ENCODE results near the gene SRSF11. TPM values are rescaled to one million over a fixed set of nuclear protein-coding genes. Genes with fewer than 3 reads are reported as not detected.
A peak's percentile ranks its signal among the peaks of the same experiment; 100 is the strongest.

The SRSF11 gene
- total and polyA plus RNA-seq, 2 donors from 2014 or later: 58.9 to 135 TPM

DNA sequence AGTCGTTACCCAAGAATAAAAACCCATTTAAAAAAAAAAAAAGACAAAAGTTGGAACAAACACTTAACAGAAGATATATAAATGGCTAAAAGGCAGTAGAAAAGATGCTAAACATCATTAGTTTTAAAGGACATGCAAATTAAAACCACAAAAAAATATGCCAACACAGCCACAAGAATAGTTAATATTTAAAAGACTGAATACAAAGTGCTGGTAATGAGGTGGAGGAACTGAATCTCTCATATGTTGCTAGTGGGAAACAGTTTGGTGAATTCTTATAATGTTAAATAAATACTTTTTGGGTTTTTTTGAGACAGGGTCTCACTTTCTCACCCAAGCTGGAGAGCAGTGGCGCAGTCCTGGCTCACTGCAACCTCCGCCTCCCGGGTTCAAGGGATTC is 25.8 kb upstream of the SRSF11 start:
- H3K9ac ChIP-seq (ENCODE audit: low read length in 3 of 3): no peak overlapping the region
- intact Hi-C loops (cut with DNase I): no loop called here
- TF ChIP-seq, protein P1, sequence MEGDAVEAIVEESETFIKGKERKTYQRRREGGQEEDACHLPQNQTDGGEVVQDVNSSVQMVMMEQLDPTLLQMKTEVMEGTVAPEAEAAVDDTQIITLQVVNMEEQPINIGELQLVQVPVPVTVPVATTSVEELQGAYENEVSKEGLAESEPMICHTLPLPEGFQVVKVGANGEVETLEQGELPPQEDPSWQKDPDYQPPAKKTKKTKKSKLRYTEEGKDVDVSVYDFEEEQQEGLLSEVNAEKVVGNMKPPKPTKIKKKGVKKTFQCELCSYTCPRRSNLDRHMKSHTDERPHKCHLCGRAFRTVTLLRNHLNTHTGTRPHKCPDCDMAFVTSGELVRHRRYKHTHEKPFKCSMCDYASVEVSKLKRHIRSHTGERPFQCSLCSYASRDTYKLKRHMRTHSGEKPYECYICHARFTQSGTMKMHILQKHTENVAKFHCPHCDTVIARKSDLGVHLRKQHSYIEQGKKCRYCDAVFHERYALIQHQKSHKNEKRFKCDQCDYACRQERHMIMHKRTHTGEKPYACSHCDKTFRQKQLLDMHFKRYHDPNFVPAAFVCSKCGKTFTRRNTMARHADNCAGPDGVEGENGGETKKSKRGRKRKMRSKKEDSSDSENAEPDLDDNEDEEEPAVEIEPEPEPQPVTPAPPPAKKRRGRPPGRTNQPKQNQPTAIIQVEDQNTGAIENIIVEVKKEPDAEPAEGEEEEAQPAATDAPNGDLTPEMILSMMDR (IDR thresholded peaks at IDR 0.05; ENCODE audit: borderline replicate concordance, extremely low read depth, insufficient read depth): no peak
- H3K36me3 ChIP-seq (ENCODE audit: control insufficient read depth in 2 of 3, insufficient read depth in 3 of 3, low read length in 3 of 3): no peaks in the 10 kb centered on the region
- no peaks in the 10 kb centered on the region for H3K4me1 ChIP-seq (ENCODE audit: control insufficient read depth in 2 of 3, insufficient read depth in 2 of 3, low read depth in 1 of 3, low read length in 3 of 3)
- H3K27ac ChIP-seq (ENCODE audit: low read depth in 2 of 2, low read length in 2 of 2): no peak overlapping the region
- DNase-seq (peak in 1 of 5 donors; percentile 6), FAIRE-seq (peak; percentile 45)
- peak overlapping the region in 1 of 3 donors; percentile 19 for H3K4me3 ChIP-seq (ENCODE audit: low read length in 3 of 3)
- H3K9me3 ChIP-seq (ENCODE audit: control insufficient read depth in 2 of 3, insufficient read depth in 1 of 3, low read length in 3 of 3): peaks cover 0 to 2% (median 0%) of the 10 kb centered on the region in 3 donors
- no peaks in the 10 kb centered on the region for H3K27me3 ChIP-seq (ENCODE audit: control insufficient read depth, insufficient read depth, low read length)

DNA sequence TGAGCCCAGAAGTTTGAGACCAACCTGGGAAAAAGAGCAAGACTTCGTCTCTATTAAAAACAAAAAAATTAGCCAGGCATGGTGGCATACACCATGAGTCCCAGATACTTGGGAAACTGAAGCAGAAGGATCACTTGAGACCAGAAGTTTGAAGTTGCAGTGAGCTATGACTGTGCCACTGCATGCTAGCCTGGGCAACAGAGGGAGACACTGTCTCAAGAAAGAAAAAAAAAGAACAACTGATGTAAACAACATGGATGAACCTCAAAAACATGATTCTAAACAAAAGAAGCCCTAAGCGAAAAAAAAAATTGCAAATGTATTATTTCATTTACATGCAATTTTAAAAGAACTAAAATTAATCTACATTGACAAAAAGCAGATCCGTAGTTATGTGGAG is 24.8 kb upstream of the SRSF11 start:
- FAIRE-seq (no peak), DNase-seq (no peak)
- Histone ChIP-seq H3K9me3 (ENCODE audit: control insufficient read depth in 2 of 3, insufficient read depth in 1 of 3, low read length in 3 of 3) (peaks cover 0 to 2% (median 0%) of the 10 kb centered on the region in 3 donors), H3K36me3 (ENCODE audit: control insufficient read depth in 2 of 3, insufficient read depth in 3 of 3, low read length in 3 of 3) (peaks cover 0 to 2% (median 0%) of the 10 kb centered on the region in 3 donors), H3K9ac (ENCODE audit: low read length in 3 of 3) (no peak overlapping the region), H3K27ac (ENCODE audit: low read depth in 2 of 2, low read length in 2 of 2) (no peak overlapping the region), H3K27me3 (ENCODE audit: control insufficient read depth, insufficient read depth, low read length) (no peaks in the 10 kb centered on the region), H3K4me1 (ENCODE audit: control insufficient read depth in 2 of 3, insufficient read depth in 2 of 3, low read depth in 1 of 3, low read length in 3 of 3) (no peaks in the 10 kb centered on the region), H3K4me3 (ENCODE audit: low read length in 3 of 3) (no peak overlapping the region)
- TF ChIP-seq, protein P1 (IDR thresholded peaks at IDR 0.05; ENCODE audit: borderline replicate concordance, extremely low read depth, insufficient read depth): no peak
- intact Hi-C loops (cut with DNase I): no loop called here

DNA sequence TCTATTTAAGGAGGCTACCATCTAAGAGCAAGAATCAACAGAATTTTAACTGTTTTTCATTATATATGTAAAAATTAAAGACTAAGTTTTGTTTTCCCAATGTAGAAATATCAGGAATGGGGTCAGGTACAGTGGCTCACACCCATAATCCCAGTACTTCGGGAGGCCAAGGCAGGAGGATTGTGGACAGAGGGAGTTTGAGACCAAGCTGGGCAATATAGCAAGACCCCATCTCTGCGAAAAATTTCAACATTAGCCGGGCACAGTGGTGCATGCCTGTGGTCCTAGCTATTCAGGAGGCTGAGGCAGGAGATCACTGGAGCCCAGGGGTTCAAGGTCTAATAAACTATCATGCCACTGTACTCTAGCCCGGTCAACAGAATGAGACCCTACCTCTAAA is 21.1 kb upstream of the SRSF11 start:
- intact Hi-C loops (cut with DNase I): no loop called here
- H3K9ac ChIP-seq (ENCODE audit: low read length in 3 of 3): no peak overlapping the region
- H3K36me3 ChIP-seq (ENCODE audit: control insufficient read depth in 2 of 3, insufficient read depth in 3 of 3, low read length in 3 of 3): peaks cover 0 to 2% (median 0%) of the 10 kb centered on the region in 3 donors
- H3K27me3 ChIP-seq (ENCODE audit: control insufficient read depth, insufficient read depth, low read length): no peaks in the 10 kb centered on the region
- TF ChIP-seq, protein P1 (IDR thresholded peaks at IDR 0.05; ENCODE audit: borderline replicate concordance, extremely low read depth, insufficient read depth): no peak
- H3K27ac ChIP-seq (ENCODE audit: low read depth in 2 of 2, low read length in 2 of 2): no peak overlapping the region
- no peak overlapping the region for H3K4me3 ChIP-seq (ENCODE audit: low read length in 3 of 3)
- no peak for DNase-seq
- no peak for FAIRE-seq
- H3K4me1 ChIP-seq (ENCODE audit: control insufficient read depth in 2 of 3, insufficient read depth in 2 of 3, low read depth in 1 of 3, low read length in 3 of 3): peaks cover 0 to 6% (median 5%) of the 10 kb centered on the region in 3 donors
- no peaks in the 10 kb centered on the region for H3K9me3 ChIP-seq (ENCODE audit: control insufficient read depth in 2 of 3, insufficient read depth in 1 of 3, low read length in 3 of 3)

Measured in kidney (tissue), 14 donors.